Endodermal cell (in vitro differentiated cells): ENCODE data around the gene PTEN. TPM values are rescaled to one million over a fixed set of nuclear protein-coding genes. Genes with fewer than 3 reads are reported as not detected.
"Not testable (repeated sequence)": the region's sequence is repeated elsewhere in the genome, so short reads cannot be mapped to it uniquely, and the experiment has no call there.

Experiments used
- DNase-seq: peaks from one replicate; pipeline ENCODE4 v3.0.0-alpha.2; 2017
- H3K27ac ChIP-seq: 2 replicates; pipeline ENCODE4 v1.5.1; 2013; ENCODE audit warnings: mild to moderate bottlenecking, low read depth, low read length, moderate library complexity
- H3K27me3 ChIP-seq: 2 replicates; pipeline ENCODE4 v1.6.1; 2013; ENCODE audit warnings: mild to moderate bottlenecking, low read length, moderate library complexity; ENCODE audit not compliant: insufficient read depth, control insufficient read depth, poor library complexity, severe bottlenecking
- H3K36me3 ChIP-seq: 2 replicates; pipeline ENCODE4 v1.7.0; 2013; ENCODE audit warnings: mild to moderate bottlenecking, low read length, moderate library complexity; ENCODE audit not compliant: control insufficient read depth, insufficient read depth
- H3K4me1 ChIP-seq: one replicate; pipeline ENCODE4 v1.7.0; 2013; ENCODE audit warnings: low read length; ENCODE audit not compliant: control insufficient read depth, insufficient read depth
- H3K4me3 ChIP-seq: 2 replicates; pipeline ENCODE4 v1.5.1; 2013; ENCODE audit warnings: mild to moderate bottlenecking, low read length, moderate library complexity
- H3K9ac ChIP-seq: 2 replicates; pipeline ENCODE4 v1.6.1; 2013; ENCODE audit warnings: mild to moderate bottlenecking, low read length, moderate library complexity; ENCODE audit not compliant: poor library complexity, severe bottlenecking; ENCODE audit errors: extremely low read depth
- H3K9me3 ChIP-seq: 2 replicates; pipeline ENCODE4 v1.6.1; 2013; ENCODE audit warnings: mild to moderate bottlenecking, low read length, moderate library complexity; ENCODE audit not compliant: control insufficient read depth
- H3K27ac Mint-ChIP-seq: 2 replicates; pipeline ENCODE4 v1.8.0; 2020; ENCODE audit warnings: mixed read lengths
- H3K27me3 Mint-ChIP-seq: 2 replicates; pipeline ENCODE4 v1.8.0; 2021; ENCODE audit warnings: mild to moderate bottlenecking, mixed read lengths; ENCODE audit not compliant: insufficient read depth
- H3K36me3 Mint-ChIP-seq: 2 replicates; pipeline ENCODE4 v1.8.0; 2020; ENCODE audit warnings: low read depth, mixed read lengths
- H3K4me1 Mint-ChIP-seq: 2 replicates; pipeline ENCODE4 v1.8.0; 2020; ENCODE audit warnings: mixed read lengths
- H3K4me3 Mint-ChIP-seq: 2 replicates; pipeline ENCODE4 v1.8.0; 2020; ENCODE audit warnings: mild to moderate bottlenecking, moderate library complexity, mixed read lengths
- H3K9me3 Mint-ChIP-seq: 2 replicates; pipeline ENCODE4 v1.8.0; 2020; ENCODE audit warnings: mild to moderate bottlenecking, mixed read lengths
- WGBS, 2 experiments: methylation state at CpG; one replicate each; pipeline versions ENCODE4 v1.1.5 to v1.1.7; 2013; ENCODE audit warnings: missing lambda C conversion rate in 2 of 2, mixed read lengths in 1 of 2; ENCODE audit not compliant: insufficient coverage in 1 of 2, insufficient read length in 1 of 2; 5-methylcytosine and 5-hydroxymethylcytosine counted together
- total RNA-seq, 2 donors: library from RNA; stranded (reverse); fragmentation: NEBNext Ultra II Directional in 1 of 2; extraction: Animal tissue kit (Norgen Biotek cat#: 25700) in 1 of 2; gene quantifications; 2 replicates in 1 of 2; 3 replicates in 1 of 2; pipeline ENCODE4 v1.2.1, GENCODE V29; 2021
- TF ChIP-seq, protein P1 (sequence below): fragments of 200-600 bp; sonication (generic); conservative IDR thresholded peaks from 2 replicates; pipeline ENCODE4 v1.5.0; 2021; ENCODE audit warnings: antibody characterized with exemption, mild to moderate bottlenecking

Gene PTEN
- total RNA-seq, 2 donors from 2014 or later: 41.7 to 45.0 TPM

DNA sequence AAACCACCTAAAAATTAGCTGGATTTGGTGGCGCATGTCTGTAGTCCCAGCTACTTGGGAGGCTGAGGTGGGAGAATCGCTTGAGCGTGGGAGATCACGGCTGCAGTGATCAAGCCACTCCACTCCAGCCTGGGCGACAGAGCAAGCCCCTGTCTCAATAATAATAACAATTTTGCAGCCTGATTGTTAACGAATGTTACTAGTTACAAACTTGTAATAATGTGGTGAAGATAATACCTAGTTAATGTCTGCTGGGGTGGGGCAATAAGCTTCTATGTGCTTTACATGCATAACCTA, 44.2 kb upstream of the PTEN start:
- H3K4me3 ChIP-seq: peak overlapping the region; percentile 99
- H3K27me3 Mint-ChIP-seq: peaks cover 6% of the 10 kb centered on the region
- H3K27ac Mint-ChIP-seq: no peak overlapping the region
- H3K9me3 Mint-ChIP-seq: no peaks in the 10 kb centered on the region
- H3K9ac ChIP-seq: no peak overlapping the region
- 96 to 100% methylated on average over 4 to 5 of the region's 6 CpGs for WGBS, 2 experiments
- H3K9me3 ChIP-seq: no peaks in the 10 kb centered on the region
- TF ChIP-seq, protein P1, sequence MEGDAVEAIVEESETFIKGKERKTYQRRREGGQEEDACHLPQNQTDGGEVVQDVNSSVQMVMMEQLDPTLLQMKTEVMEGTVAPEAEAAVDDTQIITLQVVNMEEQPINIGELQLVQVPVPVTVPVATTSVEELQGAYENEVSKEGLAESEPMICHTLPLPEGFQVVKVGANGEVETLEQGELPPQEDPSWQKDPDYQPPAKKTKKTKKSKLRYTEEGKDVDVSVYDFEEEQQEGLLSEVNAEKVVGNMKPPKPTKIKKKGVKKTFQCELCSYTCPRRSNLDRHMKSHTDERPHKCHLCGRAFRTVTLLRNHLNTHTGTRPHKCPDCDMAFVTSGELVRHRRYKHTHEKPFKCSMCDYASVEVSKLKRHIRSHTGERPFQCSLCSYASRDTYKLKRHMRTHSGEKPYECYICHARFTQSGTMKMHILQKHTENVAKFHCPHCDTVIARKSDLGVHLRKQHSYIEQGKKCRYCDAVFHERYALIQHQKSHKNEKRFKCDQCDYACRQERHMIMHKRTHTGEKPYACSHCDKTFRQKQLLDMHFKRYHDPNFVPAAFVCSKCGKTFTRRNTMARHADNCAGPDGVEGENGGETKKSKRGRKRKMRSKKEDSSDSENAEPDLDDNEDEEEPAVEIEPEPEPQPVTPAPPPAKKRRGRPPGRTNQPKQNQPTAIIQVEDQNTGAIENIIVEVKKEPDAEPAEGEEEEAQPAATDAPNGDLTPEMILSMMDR: no peak
- DNase-seq: no peak
- no peaks in the 10 kb centered on the region for H3K4me1 ChIP-seq
- no peaks in the 10 kb centered on the region for H3K27me3 ChIP-seq
- H3K36me3 Mint-ChIP-seq: peaks cover 3% of the 10 kb centered on the region
- H3K4me1 Mint-ChIP-seq: peaks cover 17% of the 10 kb centered on the region
- peak overlapping the region; percentile 97 for H3K4me3 Mint-ChIP-seq
- H3K36me3 ChIP-seq: peaks cover 2% of the 10 kb centered on the region
- no peak overlapping the region for H3K27ac ChIP-seq

DNA sequence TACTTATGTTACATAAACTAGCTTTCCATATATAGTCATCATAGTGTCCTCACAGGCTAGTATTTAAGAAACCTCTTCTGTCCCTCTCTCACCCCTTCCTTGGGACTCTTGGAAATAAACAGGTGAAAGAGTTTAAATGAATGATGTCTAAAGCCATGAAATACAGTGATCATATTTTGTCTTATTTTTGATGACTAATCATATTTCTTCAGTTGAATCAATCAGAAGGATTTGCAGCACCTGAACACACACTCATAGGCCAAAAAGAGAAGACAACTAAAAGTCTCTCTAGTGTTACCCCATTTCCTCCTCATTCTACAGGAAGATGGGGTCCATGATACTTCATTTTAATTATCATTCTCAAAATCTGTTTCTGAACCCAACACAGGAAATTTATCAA, 36.8 kb upstream of the PTEN start:
- Mint-ChIP-seq H3K4me1 (peaks cover 8% of the 10 kb centered on the region), H3K9me3 (no peaks in the 10 kb centered on the region), H3K27ac (no peak overlapping the region), H3K27me3 (peaks cover 4% of the 10 kb centered on the region), H3K36me3 (no peaks in the 10 kb centered on the region), H3K4me3 (no peak overlapping the region)
- H3K9ac ChIP-seq: no peak overlapping the region
- no peaks in the 10 kb centered on the region for H3K4me1 ChIP-seq
- H3K4me3 ChIP-seq: no peak overlapping the region
- no peaks in the 10 kb centered on the region for H3K36me3 ChIP-seq
- no peaks in the 10 kb centered on the region for H3K27me3 ChIP-seq
- H3K9me3 ChIP-seq: no peaks in the 10 kb centered on the region
- no peak for DNase-seq
- TF ChIP-seq, protein P1: no peak
- H3K27ac ChIP-seq: no peak overlapping the region

DNA sequence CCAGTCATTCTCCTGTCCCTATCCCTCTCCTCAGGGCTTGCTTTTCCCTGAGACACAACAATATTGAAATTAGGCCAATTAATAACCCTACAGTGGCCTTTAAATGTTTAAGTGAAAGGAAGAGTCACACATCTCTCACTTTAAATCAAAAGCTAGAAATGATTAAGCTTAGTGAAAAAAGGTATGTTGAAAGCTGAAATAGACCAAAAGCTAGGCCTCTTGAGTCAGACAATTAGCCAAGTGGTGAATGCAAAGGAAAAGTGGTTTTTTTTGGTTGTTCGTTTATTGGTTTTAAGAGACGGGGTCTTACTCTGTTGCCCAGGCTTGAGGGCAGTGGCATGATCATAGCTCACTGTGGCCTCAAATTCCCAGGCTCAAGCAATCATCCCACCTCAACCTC, 35.7 kb upstream of the PTEN start:
- Mint-ChIP-seq H3K9me3 (no peaks in the 10 kb centered on the region), H3K36me3 (no peaks in the 10 kb centered on the region), H3K4me3 (no peak overlapping the region), H3K4me1 (peaks cover 8% of the 10 kb centered on the region), H3K27ac (no peak overlapping the region), H3K27me3 (peaks cover 4% of the 10 kb centered on the region)
- Histone ChIP-seq H3K27ac (no peak overlapping the region), H3K9me3 (no peaks in the 10 kb centered on the region), H3K9ac (no peak overlapping the region), H3K36me3 (no peaks in the 10 kb centered on the region), H3K4me3 (no peak overlapping the region), H3K4me1 (no peaks in the 10 kb centered on the region), H3K27me3 (no peaks in the 10 kb centered on the region)
- no peak for DNase-seq
- WGBS, 2 experiments: 91 to 100% methylated on average over 2 of the region's 2 CpGs
- TF ChIP-seq, protein P1: no peak

DNA sequence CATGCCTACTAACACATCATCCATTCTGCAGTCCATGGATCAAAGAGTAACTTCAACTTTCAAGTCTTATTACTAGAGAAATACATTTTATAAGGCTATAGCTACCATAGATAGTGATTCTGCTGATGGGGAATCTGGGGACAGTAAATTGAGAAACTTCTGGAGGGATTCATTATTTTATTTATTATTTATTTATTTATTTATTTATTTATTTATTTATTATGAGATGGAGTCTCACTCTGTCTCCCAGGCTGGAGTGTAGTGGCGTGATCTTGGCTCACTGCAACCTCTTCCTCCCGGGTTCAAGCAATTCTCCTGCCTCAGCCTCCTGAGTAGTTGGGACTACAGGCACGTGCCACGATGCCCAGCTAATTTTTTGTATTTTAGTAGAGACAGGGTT, 34.4 kb upstream of the PTEN start:
- not testable (repeated sequence) for H3K9ac ChIP-seq, H3K36me3 ChIP-seq, H3K4me3 ChIP-seq, H3K9me3 Mint-ChIP-seq, H3K27ac Mint-ChIP-seq, H3K4me3 Mint-ChIP-seq, DNase-seq, H3K4me1 ChIP-seq, H3K27me3 Mint-ChIP-seq, H3K27me3 ChIP-seq, H3K4me1 Mint-ChIP-seq, H3K9me3 ChIP-seq, H3K27ac ChIP-seq, H3K36me3 Mint-ChIP-seq
- WGBS, 2 experiments: 97 to 100% methylated on average over 2 to 4 of the region's 4 CpGs
